SK-N-MC (cell line): ENCODE data around the gene PMFBP1.

ENCODE experiments used
- DNase-seq: peaks from one replicate; pipeline ENCODE4 v3.0.0-alpha.2; 2011; ENCODE audit warnings: low read depth, low spot score
- H3K27ac ChIP-seq: fragments of 200-600 bp; sonication (generic); 2 replicates; pipeline ENCODE4 v1.5.1; 2016; ENCODE audit warnings: mixed run types
- H3K36me3 ChIP-seq: fragments of 200-600 bp; sonication (generic); 2 replicates; pipeline ENCODE4 v1.6.1; 2017; ENCODE audit warnings: antibody characterized with exemption, low read length, mixed read lengths; ENCODE audit not compliant: insufficient read depth
- H3K4me3 ChIP-seq: fragments of 200-600 bp; sonication (generic); 2 replicates; pipeline ENCODE4 v1.5.1; 2016
- H3K9ac ChIP-seq: fragments of 200-600 bp; sonication (generic); 2 replicates; pipeline ENCODE4 v1.8.0; 2017; ENCODE audit warnings: mixed run types, mixed read lengths; ENCODE audit not compliant: insufficient read length
- H3K9me3 ChIP-seq: fragments of 200-600 bp; sonication (generic); 2 replicates; pipeline ENCODE4 v1.6.1; 2017; ENCODE audit warnings: low read depth, mild to moderate bottlenecking, antibody characterized with exemption, low read length, moderate library complexity, mixed read lengths
- EZH2 ChIP-seq: fragments of 200-600 bp; sonication (generic); IDR thresholded peaks from one replicate; pipeline ENCODE4 v1.6.1; 2017; ENCODE audit warnings: antibody characterized with exemption
- FOXP2 ChIP-seq: optimal IDR thresholded peaks from 2 replicates; pipeline ENCODE3; 2011; ENCODE audit warnings: mild to moderate bottlenecking, moderate library complexity; ENCODE audit not compliant: insufficient read depth; ENCODE audit errors: extremely low read length, control extremely low read depth
- POLR2AphosphoS5 ChIP-seq: IDR thresholded peaks from 2 replicates; pipeline ENCODE4 v1.6.1; 2012; ENCODE audit warnings: mild to moderate bottlenecking, low read depth, low read length, borderline replicate concordance

PMFBP1 gene

DNA sequence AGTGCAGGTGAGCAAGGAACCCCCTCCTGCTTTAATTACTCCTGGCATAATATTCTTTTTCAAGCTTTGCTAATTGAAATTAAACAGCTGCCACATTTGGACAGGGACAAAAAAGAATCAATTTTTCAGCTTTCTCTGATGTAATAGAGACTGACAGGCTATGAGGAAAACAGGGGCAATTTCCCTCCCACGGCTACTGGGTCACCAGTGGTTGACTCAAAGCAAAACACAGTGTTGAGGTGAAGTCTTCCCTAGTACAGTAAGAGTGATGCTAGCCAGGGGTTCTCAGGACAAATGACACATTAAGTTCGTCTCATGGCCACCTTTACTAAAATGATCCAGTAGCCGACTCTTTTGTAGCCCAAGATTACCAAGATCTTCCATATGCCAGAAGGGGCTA lies 38.6 kb upstream of the PMFBP1 start:
- Histone ChIP-seq H3K9me3 (no peaks in the 10 kb centered on the region), H3K4me3 (no peak overlapping the region), H3K9ac (no peak overlapping the region), H3K36me3 (no peaks in the 10 kb centered on the region), H3K27ac (no peak overlapping the region)
- TF ChIP-seq FOXP2 (no peak), EZH2 (no peak), POLR2AphosphoS5 (no peak)
- DNase-seq: no peak

DNA sequence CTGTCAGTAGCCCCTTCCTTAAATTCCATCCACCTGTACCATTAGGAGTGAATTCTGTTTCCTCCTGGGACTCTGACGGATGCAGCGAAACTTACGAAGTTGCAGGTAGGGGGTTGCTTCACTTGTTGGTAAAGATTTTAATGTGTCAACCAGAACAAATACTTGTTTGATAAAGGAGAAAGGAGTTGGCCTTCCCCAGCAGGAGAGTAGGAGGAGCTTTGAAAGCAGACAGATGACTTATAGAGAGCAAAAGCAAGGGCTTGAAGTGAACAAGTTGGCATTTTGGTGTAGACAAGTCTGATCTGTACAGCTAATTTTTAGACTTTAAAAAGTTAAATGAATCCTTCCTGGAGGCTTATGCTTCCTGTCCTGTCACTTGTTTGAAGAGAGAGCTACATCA lies 38.1 kb upstream of the PMFBP1 start:
- no peak overlapping the region for H3K27ac ChIP-seq
- H3K9me3 ChIP-seq: no peaks in the 10 kb centered on the region
- TF ChIP-seq POLR2AphosphoS5 (no peak), EZH2 (no peak), FOXP2 (no peak)
- H3K4me3 ChIP-seq: no peak overlapping the region
- H3K9ac ChIP-seq: no peak overlapping the region
- no peak for DNase-seq
- no peaks in the 10 kb centered on the region for H3K36me3 ChIP-seq

DNA sequence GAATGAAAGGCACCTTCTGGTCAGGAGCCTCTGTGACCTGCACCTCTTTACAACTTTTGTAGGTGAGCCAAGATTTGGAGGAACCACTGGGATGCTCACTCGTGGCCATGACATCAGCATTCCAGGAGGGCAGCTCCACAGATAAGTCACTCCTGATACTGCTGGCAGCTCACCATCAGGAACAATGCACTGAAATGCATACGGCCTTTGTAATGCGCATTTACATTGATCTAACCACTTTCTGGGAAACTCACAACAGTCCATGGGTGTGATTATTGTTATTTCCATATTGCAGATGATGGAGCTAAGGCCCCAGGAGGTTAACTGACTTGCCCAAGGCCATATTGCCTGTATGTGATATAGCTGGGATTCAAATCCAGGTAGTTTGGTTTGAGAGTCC lies 34.3 kb upstream of the PMFBP1 start:
- TF ChIP-seq POLR2AphosphoS5: no peak
- TF ChIP-seq FOXP2: no peak
- no peak for TF ChIP-seq EZH2
- Histone ChIP-seq H3K4me3 (no peak overlapping the region), H3K27ac (no peak overlapping the region), H3K9ac (no peak overlapping the region), H3K9me3 (no peaks in the 10 kb centered on the region), H3K36me3 (no peaks in the 10 kb centered on the region)
- no peak for DNase-seq

DNA sequence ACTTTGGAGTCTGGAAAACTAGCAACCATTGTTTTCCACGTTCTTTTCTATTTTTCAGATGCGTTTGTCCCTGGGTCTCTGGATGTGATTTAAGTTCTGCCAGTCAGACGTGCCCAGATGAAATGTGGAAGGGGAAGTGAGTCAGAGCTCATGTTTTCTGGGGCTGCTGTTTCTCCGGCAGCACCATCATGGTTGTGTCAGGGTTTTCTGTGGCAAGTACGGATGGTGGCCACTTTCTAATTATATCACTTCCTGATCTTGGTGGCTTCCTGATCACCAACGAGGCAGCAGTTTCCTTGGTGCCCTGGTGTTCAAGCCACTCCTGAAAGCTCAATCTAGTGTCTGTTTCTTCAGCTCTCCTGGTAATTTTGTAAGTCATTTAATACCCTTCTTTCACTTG lies 31.4 kb upstream of the PMFBP1 start:
- Histone ChIP-seq H3K4me3 (no peak overlapping the region), H3K9me3 (no peaks in the 10 kb centered on the region), H3K36me3 (no peaks in the 10 kb centered on the region), H3K27ac (no peak overlapping the region), H3K9ac (no peak overlapping the region)
- no peak for DNase-seq
- TF ChIP-seq POLR2AphosphoS5: no peak
- no peak for TF ChIP-seq FOXP2
- no peak for TF ChIP-seq EZH2

DNA sequence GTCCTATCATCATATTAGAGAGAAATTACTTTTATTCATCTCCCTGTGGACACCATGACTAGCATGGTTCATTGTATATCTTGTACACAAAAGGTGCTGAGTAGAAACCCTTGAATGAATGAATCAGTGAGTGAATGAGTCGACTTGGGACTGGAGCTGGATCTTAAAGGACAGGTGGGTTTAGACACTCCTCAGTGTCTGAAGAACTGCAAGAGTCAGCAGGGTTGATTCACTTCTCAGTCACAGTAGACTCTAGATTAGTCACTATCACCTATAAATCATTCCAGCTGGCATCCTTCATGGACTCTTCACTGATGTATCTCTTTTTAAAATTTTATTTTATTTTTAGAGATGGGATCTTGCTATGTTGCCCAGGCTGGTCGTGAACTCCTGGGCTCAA lies 30.1 kb upstream of the PMFBP1 start:
- H3K36me3 ChIP-seq: no peaks in the 10 kb centered on the region
- H3K9ac ChIP-seq: no peak overlapping the region
- TF ChIP-seq POLR2AphosphoS5: no peak
- TF ChIP-seq FOXP2: no peak
- no peak for TF ChIP-seq EZH2
- no peak overlapping the region for H3K4me3 ChIP-seq
- H3K9me3 ChIP-seq: no peaks in the 10 kb centered on the region
- H3K27ac ChIP-seq: no peak overlapping the region
- no peak for DNase-seq

DNA sequence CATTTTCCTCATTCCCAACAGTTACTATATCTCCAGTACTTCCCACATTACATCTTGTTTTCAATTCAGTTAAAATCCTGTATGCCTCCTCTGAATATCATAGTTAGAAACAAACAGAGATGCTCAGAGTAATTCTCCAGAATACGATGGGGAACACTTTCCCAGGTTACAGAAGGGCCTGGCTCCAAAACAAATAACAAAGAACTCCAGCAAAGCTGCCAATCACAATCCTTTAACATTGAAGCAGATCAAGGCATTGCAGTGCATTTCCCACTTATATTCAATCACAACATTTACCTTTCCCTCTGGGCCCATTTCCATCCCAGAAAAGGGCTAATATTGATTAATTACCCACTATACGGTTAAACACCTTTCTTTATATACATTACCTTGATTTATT lies 29.4 kb upstream of the PMFBP1 start:
- no peak overlapping the region for H3K4me3 ChIP-seq
- no peak overlapping the region for H3K9ac ChIP-seq
- no peak for DNase-seq
- TF ChIP-seq POLR2AphosphoS5: no peak
- TF ChIP-seq FOXP2: no peak
- no peak for TF ChIP-seq EZH2
- no peaks in the 10 kb centered on the region for H3K36me3 ChIP-seq
- no peaks in the 10 kb centered on the region for H3K9me3 ChIP-seq
- H3K27ac ChIP-seq: no peak overlapping the region

DNA sequence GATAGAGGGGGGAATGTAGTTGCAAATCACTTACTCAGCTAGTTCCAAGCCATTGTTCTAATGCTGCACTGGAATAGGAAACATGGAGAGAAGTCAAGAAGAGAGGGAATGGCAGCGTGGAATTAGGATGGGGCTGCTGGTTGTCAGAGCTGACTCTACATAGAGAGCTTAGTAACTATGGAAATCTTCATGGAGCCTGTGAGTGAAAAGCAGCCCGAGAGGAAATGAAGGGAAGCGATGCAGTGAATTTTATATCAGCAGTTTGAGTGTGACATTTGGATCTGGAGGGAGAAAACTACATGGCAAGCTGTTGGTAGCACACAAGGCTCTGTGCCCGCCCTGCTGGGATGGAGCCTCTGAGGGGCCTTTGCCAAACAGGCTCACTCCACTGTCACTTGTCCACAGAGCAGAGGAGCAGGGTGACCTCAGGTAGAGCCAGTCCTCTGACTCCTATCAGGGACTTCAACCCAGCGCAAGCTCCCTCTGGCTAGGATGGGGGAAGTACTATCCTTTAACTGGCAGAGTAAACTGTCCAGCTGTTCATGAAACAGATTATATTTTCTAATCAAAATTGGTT lies 27.9 kb upstream of the PMFBP1 start:
- Histone ChIP-seq H3K9me3 (no peaks in the 10 kb centered on the region), H3K4me3 (no peak overlapping the region), H3K36me3 (no peaks in the 10 kb centered on the region), H3K27ac (no peak overlapping the region), H3K9ac (no peak overlapping the region)
- DNase-seq: no peak
- TF ChIP-seq POLR2AphosphoS5: no peak
- TF ChIP-seq FOXP2: no peak
- TF ChIP-seq EZH2: no peak

DNA sequence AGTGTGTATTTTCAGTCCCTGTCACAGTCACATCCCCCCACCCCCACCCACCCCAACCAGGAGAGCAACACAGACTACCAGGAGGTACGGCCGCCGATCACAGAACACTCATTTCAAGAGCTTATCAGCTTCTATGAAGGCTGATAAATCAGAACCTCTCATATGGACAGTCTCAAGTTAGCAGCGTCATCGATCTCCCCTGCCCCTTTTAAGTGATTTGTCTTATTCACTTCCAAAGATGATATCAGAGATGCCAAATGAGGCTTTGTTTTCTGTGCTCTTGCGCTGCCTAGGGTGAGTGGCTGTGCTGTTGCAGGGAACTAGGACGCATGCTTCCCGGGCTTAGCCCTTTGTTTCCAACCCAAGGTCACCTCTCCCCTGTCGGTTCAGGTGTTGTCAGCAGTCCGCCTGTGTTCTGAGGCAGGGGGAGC lies 26.8 kb upstream of the PMFBP1 start:
- no peak overlapping the region for H3K4me3 ChIP-seq
- H3K27ac ChIP-seq: no peak overlapping the region
- no peaks in the 10 kb centered on the region for H3K36me3 ChIP-seq
- no peaks in the 10 kb centered on the region for H3K9me3 ChIP-seq
- TF ChIP-seq EZH2 (no peak), FOXP2 (no peak), POLR2AphosphoS5 (no peak)
- no peak for DNase-seq
- H3K9ac ChIP-seq: no peak overlapping the region
